Measurements from ENCODE around the gene PUS1.
"Not testable (repeated sequence)": the region's sequence is repeated elsewhere in the genome, so short reads cannot be mapped to it uniquely, and the experiment has no call there.

The PUS1 gene

GRCh38 chr12:131928711-131929580 is at the start of gene PUS1:
Gene PUS1, plus strand, starts transcription at chr12:131929276. Its CDS starts 447 bp downstream, at chr12:131929723.
- DNase-seq (ENCODE audit: low spot score), result peak; percentile 99

GRCh38 chr12:131882804-131883520 is 46.1 kb upstream of the PUS1 start:
- DNase-seq (ENCODE audit: low spot score), result no peak

GRCh38 chr12:131883521-131883900 is 45.6 kb upstream of the PUS1 start:
- DNase-seq (ENCODE audit: low spot score), result no peak

- not testable (repeated sequence) for DNase-seq (ENCODE audit: low spot score)
These were observed 44.0 kb upstream of the PUS1 start for GRCh38 chr12:131885076-131885475.

GRCh38 chr12:131885543-131886057 is 43.5 kb upstream of the PUS1 start:
- DNase-seq (ENCODE audit: low spot score), result no peak

- not testable (repeated sequence) for DNase-seq (ENCODE audit: low spot score)
These were observed 37.4 kb upstream of the PUS1 start for GRCh38 chr12:131891722-131892121.

GRCh38 chr12:131892711-131893604 is 36.1 kb upstream of the PUS1 start:
- DNase-seq (ENCODE audit: low spot score), result no peak

GRCh38 chr12:131893605-131894312 is 35.3 kb upstream of the PUS1 start:
- no peak for DNase-seq (ENCODE audit: low spot score)

- DNase-seq (ENCODE audit: low spot score), result peak; percentile 98
These were observed 34.7 kb upstream of the PUS1 start, which contains the start of gene ULK1 for GRCh38 chr12:131894313-131894860. Gene ULK1, plus strand, starts transcription at chr12:131894622. Its CDS starts 380 bp downstream, at chr12:131895002.

GRCh38 chr12:131894981-131895639 is 34.0 kb upstream of the PUS1 start:
- DNase-seq (ENCODE audit: low spot score), result peak; percentile 73

GRCh38 chr12:131895640-131896079 is 33.4 kb upstream of the PUS1 start:
- DNase-seq (ENCODE audit: low spot score), result no peak

GRCh38 chr12:131896080-131896810 is 32.8 kb upstream of the PUS1 start:
- peak; percentile 95 for DNase-seq (ENCODE audit: low spot score)

GRCh38 chr12:131896811-131897270 is 32.2 kb upstream of the PUS1 start:
- no peak for DNase-seq (ENCODE audit: low spot score)

- DNase-seq (ENCODE audit: low spot score), result no peak
These were observed 31.8 kb upstream of the PUS1 start for GRCh38 chr12:131897276-131897675.

GRCh38 chr12:131897875-131898274 is 31.2 kb upstream of the PUS1 start:
- DNase-seq (ENCODE audit: low spot score), result no peak

- no peak for DNase-seq (ENCODE audit: low spot score)
These were observed 28.7 kb upstream of the PUS1 start for GRCh38 chr12:131900397-131900796.

- no peak for DNase-seq (ENCODE audit: low spot score)
These were observed 27.4 kb upstream of the PUS1 start for GRCh38 chr12:131901431-131902331.

All from ecto neural progenitor cell (in vitro differentiated cells).